SK-N-SH treated with all-trans-retinoic acid at 6 μM for 48 hours (cell line): Measurements from ENCODE around the gene LTF.
"Not testable (repeated sequence)": the region's sequence is repeated elsewhere in the genome, so short reads cannot be mapped to it uniquely, and the experiment has no call there.

Experiments
- ATAC-seq: fragments of 200-7000 bp; cut with Tn5 transposase; 3 replicates; pipeline ENCODE4 v1.9.1; 2020; ENCODE audit warnings: mild to moderate bottlenecking, moderate library complexity
- ARNTL ChIP-seq: fragments of 450-650 bp; formaldehyde crosslinking; IDR thresholded peaks from 2 replicates; pipeline ENCODE4 v1.5.0; 2020; ENCODE audit warnings: low read depth, mild to moderate bottlenecking, moderate library complexity, borderline replicate concordance
- CSDC2 ChIP-seq: fragments of 250-450 bp; sonication (Bioruptor Pico); IDR thresholded peaks from 2 replicates; pipeline ENCODE4 v1.5.0; 2020; ENCODE audit warnings: mild to moderate bottlenecking, moderate library complexity
- ESRRG ChIP-seq: fragments of 250-450 bp; sonication (Bioruptor Pico); IDR thresholded peaks from 2 replicates; pipeline ENCODE4 v1.6.1; 2021; ENCODE audit warnings: mild to moderate bottlenecking
- GLIS3 ChIP-seq: fragments of 250-450 bp; sonication (Bioruptor Pico); IDR thresholded peaks from 2 replicates; pipeline ENCODE4 v1.5.0; 2020; ENCODE audit warnings: mild to moderate bottlenecking, moderate library complexity
- ISL1 ChIP-seq: fragments of 250-450 bp; sonication (Bioruptor Pico); IDR thresholded peaks from 2 replicates; pipeline ENCODE4 v2.1.2; 2022; ENCODE audit warnings: mild to moderate bottlenecking, moderate library complexity
- PPARA ChIP-seq: fragments of 250-450 bp; sonication (Bioruptor Pico); IDR thresholded peaks from 2 replicates; pipeline ENCODE4 v1.5.0; 2020; ENCODE audit warnings: mild to moderate bottlenecking, borderline replicate concordance
- RARB ChIP-seq: fragments of 250-450 bp; sonication (Bioruptor Pico); IDR thresholded peaks from 2 replicates; pipeline ENCODE4 v1.8.0; 2021; ENCODE audit warnings: mild to moderate bottlenecking, moderate library complexity
- SNAI2 ChIP-seq: fragments of 250-450 bp; sonication (Bioruptor Pico); IDR thresholded peaks from 2 replicates; pipeline ENCODE4 v1.5.0; 2020; ENCODE audit warnings: mild to moderate bottlenecking, moderate library complexity
- TCF4 ChIP-seq: fragments of 250-450 bp; sonication (Bioruptor Pico); IDR thresholded peaks from 2 replicates; pipeline ENCODE4 v1.8.0; 2021; ENCODE audit warnings: mild to moderate bottlenecking, moderate library complexity, borderline replicate concordance
- TOX ChIP-seq: fragments of 250-450 bp; sonication (Bioruptor Pico); IDR thresholded peaks from 2 replicates; pipeline ENCODE4 v1.8.0; 2021; ENCODE audit warnings: mild to moderate bottlenecking, moderate library complexity, borderline replicate concordance
- ZC3H10 ChIP-seq: fragments of 250-450 bp; sonication (Bioruptor Pico); IDR thresholded peaks from 2 replicates; pipeline ENCODE4 v1.5.1; 2021; ENCODE audit warnings: mild to moderate bottlenecking, moderate library complexity
- ZFP3 ChIP-seq: fragments of 250-450 bp; sonication (Bioruptor Pico); IDR thresholded peaks from 2 replicates; pipeline ENCODE4 v1.5.0; 2020; ENCODE audit warnings: mild to moderate bottlenecking, moderate library complexity
- ZFP30 ChIP-seq: fragments of 450-650 bp; formaldehyde crosslinking; IDR thresholded peaks from 2 replicates; pipeline ENCODE4 v1.5.0; 2022; ENCODE audit warnings: mild to moderate bottlenecking, moderate library complexity
- ZNF565 ChIP-seq: fragments of 450-650 bp; formaldehyde crosslinking; conservative IDR thresholded peaks from 2 replicates; pipeline ENCODE4 v1.5.0; 2020; ENCODE audit warnings: low read depth, mild to moderate bottlenecking, moderate library complexity
- ZNF70 ChIP-seq: fragments of 450-650 bp; formaldehyde crosslinking; IDR thresholded peaks from 2 replicates; pipeline ENCODE4 v1.5.0; 2020; ENCODE audit warnings: mild to moderate bottlenecking, moderate library complexity
- TF ChIP-seq, protein P1 (sequence below): fragments of 250-450 bp; sonication (Bioruptor Pico); IDR thresholded peaks from 2 replicates; pipeline ENCODE4 v1.8.0; 2021; ENCODE audit warnings: low read depth, mild to moderate bottlenecking, moderate library complexity, borderline replicate concordance
- TF ChIP-seq, protein P2 (sequence below): fragments of 250-450 bp; sonication (Bioruptor Pico); IDR thresholded peaks from 2 replicates; pipeline ENCODE4 v1.5.1; 2021; ENCODE audit warnings: mild to moderate bottlenecking, moderate library complexity
- TF ChIP-seq, protein P3 (sequence below): fragments of 250-450 bp; sonication (Bioruptor Pico); IDR thresholded peaks from 2 replicates; pipeline ENCODE4 v1.5.1; 2020; ENCODE audit warnings: low read depth, mild to moderate bottlenecking, moderate library complexity
- TF ChIP-seq, protein P4 (sequence below): fragments of 250-450 bp; sonication (Bioruptor Pico); IDR thresholded peaks from 2 replicates; pipeline ENCODE4 v1.8.0; 2020; ENCODE audit warnings: mild to moderate bottlenecking, moderate library complexity, borderline replicate concordance

The LTF gene

DNA sequence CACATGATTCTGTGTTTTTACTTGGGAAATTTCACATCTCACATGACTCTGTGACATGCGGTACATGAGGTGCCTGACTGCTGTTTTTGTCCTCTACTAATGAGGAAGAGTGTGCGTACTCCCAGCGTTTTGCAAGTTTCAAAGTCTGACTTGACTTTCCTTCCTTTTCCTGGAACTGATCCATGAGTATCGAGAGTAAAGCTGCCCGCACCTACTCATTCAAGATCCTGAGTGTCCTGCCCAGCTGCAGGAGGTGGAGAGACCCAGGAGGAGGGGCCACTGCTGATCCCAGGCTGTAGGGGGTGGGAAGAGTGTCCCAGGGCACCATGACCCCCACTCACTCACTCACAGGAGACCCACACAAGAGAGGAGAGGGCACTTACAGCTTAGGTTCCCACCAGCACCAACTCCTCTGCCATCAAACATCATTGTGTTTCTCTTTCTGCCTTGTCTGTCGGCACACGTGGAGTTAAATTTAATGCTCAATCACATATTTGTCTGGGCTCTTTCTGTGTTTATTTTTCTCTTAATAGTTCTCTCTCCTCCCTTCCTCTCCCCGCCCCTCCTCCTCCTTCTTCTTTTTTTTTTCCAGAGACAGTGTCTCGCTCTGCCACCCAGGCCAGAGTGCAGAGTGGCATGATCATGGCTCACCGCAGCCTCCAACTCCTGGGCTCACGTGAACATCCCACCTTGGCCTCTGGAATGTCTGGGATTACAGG, 59.2 kb downstream of the LTF start:
- TF ChIP-seq ZNF70 (no peak), TOX (CRISPR knock-in tag) (no peak), ZFP3 (CRISPR knock-in tag) (no peak), SNAI2 (CRISPR knock-in tag) (no peak), ZFP30 (no peak), ARNTL (no peak), ESRRG (CRISPR knock-in tag) (no peak), GLIS3 (CRISPR knock-in tag) (no peak)
- TF ChIP-seq, protein P1, sequence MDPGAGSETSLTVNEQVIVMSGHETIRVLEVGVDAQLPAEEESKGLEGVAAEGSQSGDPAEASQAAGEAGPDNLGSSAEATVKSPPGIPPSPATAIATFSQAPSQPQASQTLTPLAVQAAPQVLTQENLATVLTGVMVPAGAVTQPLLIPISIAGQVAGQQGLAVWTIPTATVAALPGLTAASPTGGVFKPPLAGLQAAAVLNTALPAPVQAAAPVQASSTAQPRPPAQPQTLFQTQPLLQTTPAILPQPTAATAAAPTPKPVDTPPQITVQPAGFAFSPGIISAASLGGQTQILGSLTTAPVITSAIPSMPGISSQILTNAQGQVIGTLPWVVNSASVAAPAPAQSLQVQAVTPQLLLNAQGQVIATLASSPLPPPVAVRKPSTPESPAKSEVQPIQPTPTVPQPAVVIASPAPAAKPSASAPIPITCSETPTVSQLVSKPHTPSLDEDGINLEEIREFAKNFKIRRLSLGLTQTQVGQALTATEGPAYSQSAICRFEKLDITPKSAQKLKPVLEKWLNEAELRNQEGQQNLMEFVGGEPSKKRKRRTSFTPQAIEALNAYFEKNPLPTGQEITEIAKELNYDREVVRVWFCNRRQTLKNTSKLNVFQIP (CRISPR knock-in tag), result no peak
- TF ChIP-seq, protein P2, sequence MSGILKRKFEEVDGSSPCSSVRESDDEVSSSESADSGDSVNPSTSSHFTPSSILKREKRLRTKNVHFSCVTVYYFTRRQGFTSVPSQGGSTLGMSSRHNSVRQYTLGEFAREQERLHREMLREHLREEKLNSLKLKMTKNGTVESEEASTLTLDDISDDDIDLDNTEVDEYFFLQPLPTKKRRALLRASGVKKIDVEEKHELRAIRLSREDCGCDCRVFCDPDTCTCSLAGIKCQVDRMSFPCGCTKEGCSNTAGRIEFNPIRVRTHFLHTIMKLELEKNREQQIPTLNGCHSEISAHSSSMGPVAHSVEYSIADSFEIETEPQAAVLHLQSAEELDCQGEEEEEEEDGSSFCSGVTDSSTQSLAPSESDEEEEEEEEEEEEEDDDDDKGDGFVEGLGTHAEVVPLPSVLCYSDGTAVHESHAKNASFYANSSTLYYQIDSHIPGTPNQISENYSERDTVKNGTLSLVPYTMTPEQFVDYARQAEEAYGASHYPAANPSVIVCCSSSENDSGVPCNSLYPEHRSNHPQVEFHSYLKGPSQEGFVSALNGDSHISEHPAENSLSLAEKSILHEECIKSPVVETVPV (CRISPR knock-in tag), result no peak
- TF ChIP-seq, all 23 proteins: peak for 0
- ATAC-seq, result no peak

DNA sequence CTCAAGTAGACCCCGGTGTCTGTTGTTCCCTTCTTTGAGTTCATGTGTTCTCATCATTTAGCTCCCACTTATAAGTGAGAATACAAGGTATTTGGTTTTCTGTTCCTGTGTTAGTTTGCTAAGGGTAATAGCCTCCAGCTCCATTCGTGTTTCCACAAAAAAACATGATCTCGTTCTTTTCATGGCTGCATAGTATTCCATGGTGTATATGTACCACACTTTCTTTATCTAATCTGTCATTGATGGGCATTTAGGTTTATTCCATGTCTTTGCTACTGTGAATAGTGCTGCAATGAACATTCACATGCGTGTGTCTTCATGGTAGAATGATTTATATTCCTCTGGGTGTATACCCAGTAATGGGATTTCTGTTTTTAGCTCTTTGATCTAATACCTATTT, 61.8 kb downstream of the LTF start:
- ATAC-seq, result not testable (repeated sequence)

DNA sequence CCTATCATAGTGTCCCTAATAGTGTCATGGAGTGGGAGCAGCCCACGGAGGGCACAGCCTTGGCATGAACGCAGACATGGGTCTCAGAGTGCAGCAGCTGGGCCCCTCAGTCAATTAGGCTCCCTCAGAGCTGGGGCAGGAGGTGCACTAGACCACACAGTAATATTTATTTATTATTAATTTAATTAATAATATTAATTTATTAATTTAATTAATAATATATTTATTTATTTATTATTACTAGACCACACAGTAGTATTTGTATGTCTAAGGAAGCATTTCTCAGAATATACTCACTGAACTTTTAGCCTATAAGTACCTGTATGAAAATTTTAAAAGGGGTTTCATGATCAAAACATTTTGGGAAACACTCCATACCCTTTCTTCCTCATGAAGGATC, 63.1 kb downstream of the LTF start:
- TF ChIP-seq ZFP30, result no peak
- TF ChIP-seq, all 23 proteins: peak for 0
- ATAC-seq, result no peak

DNA sequence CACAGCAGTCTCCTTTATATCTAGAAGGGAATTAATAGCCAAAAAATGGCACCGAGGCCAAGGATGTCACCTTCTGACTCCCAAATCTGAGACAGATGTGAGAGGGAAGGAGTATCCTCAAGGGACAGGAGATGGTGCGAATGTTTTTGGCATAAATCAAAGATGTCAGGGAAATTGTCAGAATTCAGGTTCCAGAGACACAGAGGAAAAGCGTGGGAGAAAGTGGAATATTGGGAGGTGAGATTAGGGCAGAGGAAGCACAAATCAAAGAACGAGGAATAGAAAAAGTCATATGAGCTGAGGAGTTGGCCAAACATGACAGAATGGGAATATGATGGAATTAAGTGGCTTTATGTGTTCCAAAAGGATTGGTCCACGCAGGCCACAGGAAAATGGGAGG, 63.9 kb downstream of the LTF start:
- TF ChIP-seq CSDC2 (CRISPR knock-in tag) (no peak), ZFP3 (CRISPR knock-in tag) (no peak), ZFP30 (no peak), ESRRG (CRISPR knock-in tag) (no peak), TCF4 (no peak), ARNTL (no peak)
- TF ChIP-seq, protein P3, sequence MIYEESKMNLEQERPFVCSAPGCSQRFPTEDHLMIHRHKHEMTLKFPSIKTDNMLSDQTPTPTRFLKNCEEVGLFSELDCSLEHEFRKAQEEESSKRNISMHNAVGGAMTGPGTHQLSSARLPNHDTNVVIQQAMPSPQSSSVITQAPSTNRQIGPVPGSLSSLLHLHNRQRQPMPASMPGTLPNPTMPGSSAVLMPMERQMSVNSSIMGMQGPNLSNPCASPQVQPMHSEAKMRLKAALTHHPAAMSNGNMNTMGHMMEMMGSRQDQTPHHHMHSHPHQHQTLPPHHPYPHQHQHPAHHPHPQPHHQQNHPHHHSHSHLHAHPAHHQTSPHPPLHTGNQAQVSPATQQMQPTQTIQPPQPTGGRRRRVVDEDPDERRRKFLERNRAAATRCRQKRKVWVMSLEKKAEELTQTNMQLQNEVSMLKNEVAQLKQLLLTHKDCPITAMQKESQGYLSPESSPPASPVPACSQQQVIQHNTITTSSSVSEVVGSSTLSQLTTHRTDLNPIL (CRISPR knock-in tag), result no peak
- TF ChIP-seq, protein P2 (CRISPR knock-in tag), result no peak
- no peak for ATAC-seq

DNA sequence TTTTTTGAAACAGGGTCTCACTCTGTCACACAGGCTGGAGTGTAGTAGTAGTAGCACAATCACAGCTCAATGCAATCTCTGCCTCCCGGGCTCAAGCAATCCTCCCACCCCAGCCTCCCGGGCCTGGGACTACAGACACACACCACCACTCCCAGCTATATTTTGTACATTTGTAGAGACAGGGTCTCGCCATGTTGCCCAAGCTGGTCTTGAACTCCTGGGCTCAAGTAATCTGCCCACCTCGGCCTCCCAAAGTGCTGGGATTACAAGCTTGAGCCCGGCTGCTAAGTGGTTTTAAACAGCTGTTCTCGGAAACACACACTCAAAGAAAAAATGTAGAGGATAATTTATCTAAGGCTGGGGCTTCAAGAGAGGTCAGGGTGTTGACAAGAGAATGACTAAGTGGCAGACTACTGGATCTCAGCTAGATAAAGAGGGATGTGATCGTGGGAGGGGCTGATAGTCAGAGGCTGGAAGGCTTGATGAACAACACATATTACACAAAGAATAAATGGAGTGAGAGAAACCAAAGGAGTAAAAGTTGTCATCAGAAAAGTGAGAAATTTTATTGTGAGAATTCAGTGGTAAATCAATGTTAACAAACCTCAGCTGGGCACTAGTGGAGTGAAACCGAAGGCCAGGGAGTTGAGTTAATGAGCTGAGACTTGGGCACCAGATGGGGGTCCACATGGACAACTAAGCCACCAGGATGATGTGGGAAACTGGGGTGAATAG, 64.5 kb downstream of the LTF start:
- TF ChIP-seq RARB, result no peak
- TF ChIP-seq, protein P2 (CRISPR knock-in tag), result no peak
- TF ChIP-seq, protein P1 (CRISPR knock-in tag), result no peak
- TF ChIP-seq SNAI2 (CRISPR knock-in tag), result no peak
- TF ChIP-seq ZC3H10, result no peak
- TF ChIP-seq PPARA (CRISPR knock-in tag), result no peak
- TF ChIP-seq, protein P4, sequence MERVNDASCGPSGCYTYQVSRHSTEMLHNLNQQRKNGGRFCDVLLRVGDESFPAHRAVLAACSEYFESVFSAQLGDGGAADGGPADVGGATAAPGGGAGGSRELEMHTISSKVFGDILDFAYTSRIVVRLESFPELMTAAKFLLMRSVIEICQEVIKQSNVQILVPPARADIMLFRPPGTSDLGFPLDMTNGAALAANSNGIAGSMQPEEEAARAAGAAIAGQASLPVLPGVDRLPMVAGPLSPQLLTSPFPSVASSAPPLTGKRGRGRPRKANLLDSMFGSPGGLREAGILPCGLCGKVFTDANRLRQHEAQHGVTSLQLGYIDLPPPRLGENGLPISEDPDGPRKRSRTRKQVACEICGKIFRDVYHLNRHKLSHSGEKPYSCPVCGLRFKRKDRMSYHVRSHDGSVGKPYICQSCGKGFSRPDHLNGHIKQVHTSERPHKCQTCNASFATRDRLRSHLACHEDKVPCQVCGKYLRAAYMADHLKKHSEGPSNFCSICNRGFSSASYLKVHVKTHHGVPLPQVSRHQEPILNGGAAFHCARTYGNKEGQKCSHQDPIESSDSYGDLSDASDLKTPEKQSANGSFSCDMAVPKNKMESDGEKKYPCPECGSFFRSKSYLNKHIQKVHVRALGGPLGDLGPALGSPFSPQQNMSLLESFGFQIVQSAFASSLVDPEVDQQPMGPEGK (CRISPR knock-in tag), result no peak
- TF ChIP-seq ZNF565, result no peak
- no peak for TF ChIP-seq ISL1 (CRISPR knock-in tag)
- ATAC-seq, result no peak
